HG02840 (cell line): Measurements from ENCODE around the gene TCERG1L.

Source experiments
- ATAC-seq: cut with Tn5 transposase; IDR thresholded peaks from one replicate; pipeline ENCODE4 v1.9.1; 2021; ENCODE audit warnings: mild to moderate bottlenecking, moderate library complexity, moderate number of reproducible peaks; ENCODE audit not compliant: unreplicated experiment, low FRiP score

Gene TCERG1L

DNA sequence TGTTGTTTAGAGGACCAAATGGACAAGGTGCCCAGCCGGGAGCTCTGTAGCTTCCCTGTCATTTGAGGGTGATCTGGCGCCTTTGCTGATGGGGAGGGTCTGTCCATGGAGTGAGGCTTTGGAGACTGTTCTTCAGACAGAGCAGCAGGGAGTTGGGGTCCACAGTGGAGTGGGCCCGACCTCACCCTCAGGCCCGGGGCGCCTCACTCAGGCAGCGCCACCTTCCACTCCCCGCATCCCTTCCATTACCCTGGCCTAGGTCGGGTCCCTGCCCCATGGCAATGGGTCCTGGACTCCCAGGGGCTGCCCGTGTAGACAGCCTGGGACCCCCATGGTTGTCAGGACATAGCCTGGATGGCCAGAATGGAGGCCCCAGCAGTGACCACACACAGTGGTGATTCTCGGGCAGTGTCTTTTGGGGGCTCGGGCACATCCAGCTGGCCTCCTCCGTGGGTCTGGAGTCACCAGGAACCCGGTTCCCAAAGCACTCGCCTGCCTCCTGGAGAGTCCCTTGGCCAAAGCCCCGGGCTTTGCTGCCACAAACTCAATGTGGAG lies 38.5 kb downstream of the TCERG1L start:
- ATAC-seq: no peak

DNA sequence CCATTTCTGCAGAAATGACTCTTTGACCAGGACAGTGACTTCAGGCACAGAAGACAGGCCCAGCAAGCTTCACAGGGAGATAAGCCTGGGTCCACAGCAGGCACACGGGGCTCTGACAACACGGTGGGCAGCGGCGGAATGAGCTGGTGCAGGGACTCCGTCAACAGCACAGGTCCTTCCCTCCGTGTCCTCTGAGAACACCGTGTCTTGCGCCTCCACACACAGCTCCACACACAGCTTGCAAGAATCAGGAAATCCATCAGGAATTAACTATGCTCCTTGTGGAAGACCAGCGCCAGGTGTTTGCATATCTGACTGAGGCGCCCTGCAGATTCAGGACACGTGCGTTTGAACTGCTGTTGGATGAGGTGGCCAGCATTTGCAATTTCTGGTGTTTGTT lies 39.6 kb downstream of the TCERG1L start:
- no peak for ATAC-seq

DNA sequence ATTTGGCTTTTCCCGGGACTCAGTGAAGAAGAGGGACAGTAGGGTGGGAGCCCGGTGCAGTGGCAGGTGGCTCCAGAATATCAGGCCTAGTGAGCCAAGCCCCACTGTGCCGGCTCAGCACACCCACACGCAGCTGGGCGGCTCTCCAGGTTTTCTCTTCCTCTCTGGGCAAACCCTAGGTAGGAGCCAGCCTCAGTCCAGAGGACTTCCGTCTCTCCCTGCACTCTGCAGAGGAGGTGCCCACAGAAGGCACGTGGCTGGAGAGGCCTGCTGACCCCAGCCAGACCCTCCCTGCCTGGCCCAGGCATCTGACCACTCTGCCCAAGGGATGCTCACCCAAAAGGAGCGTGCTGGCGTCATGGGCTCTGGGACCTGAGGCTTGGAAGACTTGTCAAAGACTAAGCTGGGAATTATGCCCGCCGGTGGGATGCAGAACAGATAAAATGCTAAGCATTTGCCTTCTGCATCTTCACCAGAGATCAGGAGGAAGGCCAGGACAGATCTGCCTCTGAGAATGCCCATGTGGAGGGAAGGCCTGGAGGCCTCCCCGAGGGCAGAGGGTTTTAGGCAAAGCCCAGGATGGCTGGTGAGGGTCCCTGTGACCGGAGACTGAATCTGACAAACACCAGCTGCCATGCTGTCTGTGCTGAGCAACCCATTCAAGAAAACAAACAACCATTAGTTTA lies 40.2 kb downstream of the TCERG1L start:
- no peak for ATAC-seq

DNA sequence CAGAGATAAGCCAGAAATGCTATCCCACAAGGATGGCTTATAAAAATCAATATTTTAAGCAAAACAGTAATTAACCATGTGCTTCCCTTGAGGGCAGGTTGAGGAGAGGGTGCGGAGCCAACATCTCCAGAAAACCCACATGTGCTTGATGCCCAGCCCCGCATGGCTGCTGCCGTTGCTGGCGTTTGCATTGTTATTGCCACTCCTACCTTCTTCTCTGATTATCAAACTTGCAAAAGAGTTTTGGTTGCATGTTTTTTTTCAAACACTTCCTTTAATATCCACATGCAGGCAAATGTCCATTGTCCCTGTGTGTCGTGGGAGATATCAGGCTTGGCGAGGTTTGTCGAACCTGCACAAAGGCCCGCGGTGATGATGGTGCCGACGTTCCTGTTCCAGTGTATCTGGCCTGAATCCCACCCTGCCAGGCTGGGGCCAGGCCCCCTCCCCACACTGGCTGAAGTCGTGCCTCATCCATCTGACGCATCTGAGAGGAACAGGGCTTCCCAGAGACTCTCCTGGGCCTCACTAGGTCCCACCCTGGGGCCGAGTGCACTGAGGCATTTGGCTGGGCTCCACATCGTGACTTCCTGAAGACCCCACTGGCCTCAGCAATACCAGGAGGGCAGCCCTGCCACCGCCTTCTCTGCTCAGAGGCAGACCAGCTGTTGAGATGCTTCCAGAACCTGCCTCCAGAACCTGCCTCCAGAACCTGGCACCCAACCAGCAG lies 40.9 kb downstream of the TCERG1L start:
- ATAC-seq: no peak

DNA sequence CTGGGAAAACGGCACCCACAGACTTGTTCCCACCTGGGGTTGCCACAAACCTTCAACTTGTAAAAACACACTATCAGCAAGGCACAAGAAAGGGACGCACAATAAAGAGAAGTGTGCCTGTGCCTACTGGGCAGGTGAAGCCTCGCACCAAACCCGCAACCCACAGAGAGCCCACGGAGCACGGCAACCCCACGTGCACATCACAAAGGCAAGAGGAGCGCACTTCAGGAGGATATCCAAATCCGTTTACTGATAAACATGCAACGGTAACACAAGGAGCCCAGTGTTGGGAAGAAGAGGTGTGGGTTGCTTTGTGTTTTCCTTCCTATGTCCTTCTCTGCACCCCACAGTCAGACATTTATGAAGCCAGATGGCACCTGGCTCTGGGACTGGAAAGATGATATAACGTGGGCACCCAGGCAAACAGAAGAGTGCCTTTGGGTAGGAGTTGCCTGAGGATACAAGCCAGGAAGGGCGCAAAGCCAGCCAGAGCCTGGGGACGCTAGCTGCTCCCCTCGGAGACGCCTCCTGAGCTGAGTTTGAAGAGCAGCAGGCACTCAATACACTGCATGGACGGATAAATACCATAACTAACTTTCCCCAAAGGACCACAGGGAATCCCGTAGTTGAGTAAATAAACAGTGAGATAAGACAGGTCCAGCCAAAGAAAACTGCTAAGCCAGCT lies 41.6 kb downstream of the TCERG1L start:
- no peak for ATAC-seq

DNA sequence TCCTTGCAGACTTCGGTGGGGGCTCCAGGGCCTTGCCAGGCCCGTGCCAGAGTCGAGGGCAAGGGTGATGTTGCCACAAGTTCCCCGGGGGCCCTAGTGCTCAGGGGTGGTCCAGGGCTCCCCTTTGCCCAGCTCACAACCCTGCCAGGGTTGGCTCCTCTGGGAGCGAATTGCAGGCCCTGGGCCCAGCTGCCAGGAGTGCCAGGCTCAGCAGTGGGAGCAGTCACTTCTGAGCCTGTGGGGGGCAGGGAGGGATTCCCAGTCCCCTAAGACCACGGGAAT lies 43.8 kb downstream of the TCERG1L start:
- no peak for ATAC-seq

DNA sequence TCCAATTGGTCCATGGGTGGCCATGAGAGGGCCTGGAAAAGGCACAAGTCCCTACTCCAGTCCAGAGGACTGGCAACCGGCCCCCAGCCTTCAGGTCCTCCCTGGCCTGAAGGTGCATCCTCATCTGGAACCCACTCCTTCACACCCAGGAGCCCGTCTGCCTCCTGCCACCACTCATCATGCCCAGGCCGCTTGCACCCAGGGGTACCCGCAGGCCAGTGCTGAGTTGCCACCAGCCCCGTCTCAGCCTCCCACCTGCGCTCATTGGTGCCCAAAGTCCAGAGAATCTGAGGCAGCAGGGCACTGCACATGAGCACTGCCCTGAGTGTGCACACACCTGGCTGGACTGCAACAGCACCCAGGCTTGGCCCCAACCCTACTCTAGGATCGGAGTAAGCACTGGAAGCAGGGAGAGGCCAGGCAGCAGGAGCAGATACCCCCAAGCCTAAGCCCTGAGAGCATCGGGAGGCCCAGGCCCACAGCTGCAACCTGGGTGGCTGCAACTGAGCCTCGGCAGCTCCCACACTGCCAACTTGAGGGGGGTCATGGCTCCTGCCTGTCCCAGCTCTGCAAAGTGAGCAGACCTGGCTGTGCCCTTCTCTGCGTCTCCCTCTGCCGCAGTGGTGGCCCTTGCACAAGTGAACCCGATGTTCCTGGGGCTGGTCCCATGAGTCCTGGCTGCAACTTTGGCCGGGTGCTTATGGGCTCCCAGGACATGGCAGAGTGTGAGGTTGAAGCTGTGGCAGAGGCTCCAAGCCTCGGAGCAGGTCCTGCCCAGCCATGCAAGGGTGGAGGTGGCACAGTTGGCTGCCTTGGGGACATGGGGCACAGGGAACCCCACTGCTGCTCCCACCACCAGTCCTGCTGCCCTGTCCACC lies 44.3 kb downstream of the TCERG1L start:
- ATAC-seq: no peak

DNA sequence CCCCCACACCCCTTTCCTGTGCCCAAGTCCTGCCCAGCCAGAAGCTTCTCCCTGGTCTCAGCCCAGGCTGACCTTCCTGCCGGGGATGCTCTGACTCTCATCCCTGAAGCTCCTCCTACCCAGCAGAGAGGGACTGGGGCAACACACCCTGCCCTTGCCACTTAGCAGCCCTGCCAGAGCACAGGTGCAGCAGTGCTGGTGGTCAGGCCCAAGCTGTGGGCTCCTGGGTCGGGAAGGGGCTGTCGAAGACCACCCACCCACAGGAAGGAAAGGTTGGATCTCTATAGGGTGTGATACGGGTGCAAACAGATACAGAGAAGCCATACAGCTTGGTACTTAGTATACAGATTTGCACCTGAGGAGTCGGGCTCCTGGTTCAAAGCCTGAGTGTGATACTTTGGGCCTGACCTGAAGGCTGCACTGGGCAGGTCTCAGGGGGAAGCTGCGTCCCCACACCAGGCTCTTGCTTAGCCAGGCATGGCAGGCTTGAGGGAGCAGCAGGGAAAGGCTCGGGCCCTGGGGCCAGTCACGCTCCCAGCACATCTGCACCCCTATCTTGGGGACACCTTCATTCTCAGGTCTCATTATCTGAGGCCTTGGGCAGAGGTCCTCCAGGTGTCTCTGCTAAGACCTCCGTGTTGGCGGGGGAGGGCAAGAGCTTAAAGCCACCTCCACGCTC lies 47.3 kb downstream of the TCERG1L start:
- ATAC-seq: no peak

DNA sequence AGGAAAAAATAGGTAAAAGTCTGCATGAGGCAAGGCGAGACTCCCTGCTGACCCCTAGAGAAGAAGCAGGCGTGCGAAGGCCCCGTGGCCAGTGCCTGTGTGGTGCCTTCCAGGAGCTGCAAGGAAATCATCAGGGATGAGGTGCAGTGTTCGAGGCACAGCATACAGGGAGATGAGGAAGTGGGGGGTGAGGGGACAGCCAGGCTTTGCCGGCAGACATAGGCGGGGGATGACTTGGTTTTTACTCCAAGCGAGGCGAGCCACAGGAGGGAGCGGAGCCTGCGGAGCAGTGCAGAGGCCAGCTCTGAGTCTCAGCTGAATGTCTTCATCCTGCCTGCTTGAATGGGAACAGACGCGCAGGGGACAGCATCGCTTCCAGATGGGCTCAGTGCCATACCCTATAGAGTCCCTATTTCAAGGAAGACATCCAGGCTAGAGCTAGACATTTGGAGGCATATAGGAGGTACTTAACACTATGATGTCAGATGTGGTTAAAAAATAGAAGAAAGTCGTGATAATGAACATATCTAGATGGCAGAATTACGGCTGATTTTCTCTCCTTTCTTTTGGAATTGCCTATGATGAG lies 49.5 kb downstream of the TCERG1L start:
- no peak for ATAC-seq

DNA sequence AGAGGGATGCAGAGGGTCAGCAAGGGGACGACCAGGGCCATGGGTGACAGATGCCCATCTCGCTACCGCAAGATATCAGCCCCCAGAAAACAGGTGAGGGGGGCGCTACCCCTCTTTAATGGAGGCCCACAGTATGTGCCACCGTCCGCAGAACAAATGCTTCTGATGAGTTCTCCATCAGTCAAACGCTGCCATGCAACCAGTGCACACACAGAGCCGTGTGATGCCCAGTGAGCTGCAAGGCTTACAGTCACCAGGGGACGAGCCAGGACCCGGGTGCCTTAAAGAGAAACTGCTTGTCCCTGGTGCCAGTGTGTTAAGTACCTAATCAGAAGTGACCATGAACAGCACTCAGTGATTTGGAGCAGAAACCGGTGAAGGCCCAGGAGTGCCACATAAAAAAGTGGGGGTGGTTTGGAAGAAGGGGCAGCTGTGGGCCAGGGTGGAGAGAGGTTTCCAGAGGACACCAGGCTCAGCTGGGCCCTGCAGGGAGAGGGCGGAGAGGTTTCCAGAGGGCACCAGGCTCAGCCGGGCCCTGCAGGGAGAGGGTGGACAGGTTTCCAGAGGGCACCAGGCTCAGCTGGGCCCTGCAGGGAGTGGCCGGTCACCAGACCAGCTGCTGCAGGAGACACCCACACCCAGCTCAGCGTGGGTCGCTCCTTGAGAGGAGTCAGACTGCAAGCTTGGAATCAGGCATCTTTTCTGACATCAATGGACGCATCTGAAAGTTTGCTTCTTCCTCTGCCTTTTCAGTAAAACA lies 50.9 kb downstream of the TCERG1L start:
- ATAC-seq: no peak

DNA sequence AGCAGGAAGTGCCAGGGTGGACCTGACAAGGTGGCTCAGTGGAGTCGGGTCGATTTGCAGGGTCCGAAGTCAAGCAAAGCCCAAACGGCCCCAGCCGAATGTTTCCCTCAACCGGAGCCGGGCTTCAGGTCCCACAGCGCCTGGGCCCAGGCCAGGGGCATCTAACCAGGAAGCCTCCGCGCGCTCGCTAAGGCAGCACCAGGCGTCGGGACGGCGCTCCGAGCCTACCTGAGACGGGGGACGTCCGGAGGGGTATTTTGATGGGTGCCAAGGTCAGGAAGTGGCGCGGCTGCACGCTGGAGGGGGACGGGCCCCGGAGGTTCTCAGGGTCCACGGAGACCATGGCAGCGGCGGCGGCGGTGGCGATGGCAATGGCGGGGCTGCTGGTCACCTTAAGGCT lies 51.5 kb downstream of the TCERG1L start:
- no peak for ATAC-seq

DNA sequence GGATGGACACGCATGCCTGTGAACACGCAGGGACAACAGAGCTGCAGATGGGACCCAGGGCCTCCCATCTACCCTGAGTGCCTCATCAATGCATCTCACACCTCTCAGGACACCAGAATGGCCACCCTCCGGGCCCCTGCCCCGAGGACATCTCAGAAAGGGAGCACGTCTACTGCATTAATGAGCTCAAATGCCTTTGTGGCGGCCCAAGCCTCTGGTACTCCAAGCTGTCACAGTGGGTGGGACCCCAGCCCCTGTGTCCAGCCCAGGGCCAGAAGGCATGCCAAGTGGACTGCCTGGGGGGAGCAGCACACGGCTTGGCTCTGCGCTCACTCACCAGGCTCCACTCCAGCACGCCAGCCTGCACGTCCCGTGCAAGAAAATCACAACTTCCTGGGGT lies 52.0 kb downstream of the TCERG1L start:
- ATAC-seq: no peak

DNA sequence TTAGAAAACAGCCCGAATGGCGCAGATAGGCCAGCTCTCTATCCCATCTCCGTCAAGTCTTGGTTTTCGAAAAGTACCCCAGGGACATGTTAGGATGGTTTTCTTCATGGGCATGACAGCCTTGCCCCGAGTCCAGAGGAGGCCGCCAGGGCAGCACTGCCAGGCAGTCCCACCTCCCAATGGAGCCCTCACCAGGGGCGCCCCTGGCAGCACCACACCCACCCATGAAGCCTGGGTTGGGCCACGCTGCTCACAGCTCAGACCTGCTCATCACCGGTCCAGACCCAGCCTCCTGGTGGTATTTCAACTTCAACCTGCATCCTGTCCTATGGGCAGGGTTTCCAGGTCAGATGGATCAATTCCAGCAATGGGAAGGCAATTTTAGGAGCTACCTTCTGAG lies 53.3 kb downstream of the TCERG1L start:
- no peak for ATAC-seq

DNA sequence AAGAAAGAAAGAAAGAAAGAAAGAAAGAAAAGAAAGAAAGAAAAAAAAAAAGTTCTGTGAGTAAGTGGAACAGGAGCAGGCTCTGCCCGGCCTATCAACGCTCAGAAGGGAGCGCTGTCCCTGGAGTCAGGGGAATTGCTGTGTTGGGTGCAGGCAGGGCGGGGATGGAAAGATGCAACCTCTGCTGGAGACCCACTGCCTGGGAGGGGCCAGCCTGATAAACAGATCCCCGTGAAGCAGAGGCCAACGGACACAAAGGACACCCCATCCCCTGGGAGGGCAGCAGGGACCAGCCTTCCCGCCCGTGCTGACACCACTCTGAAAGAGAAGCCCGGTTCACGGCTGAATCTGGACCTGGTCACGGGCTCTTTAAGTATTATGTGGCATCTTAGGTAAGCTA lies 54.5 kb downstream of the TCERG1L start:
- no peak for ATAC-seq

DNA sequence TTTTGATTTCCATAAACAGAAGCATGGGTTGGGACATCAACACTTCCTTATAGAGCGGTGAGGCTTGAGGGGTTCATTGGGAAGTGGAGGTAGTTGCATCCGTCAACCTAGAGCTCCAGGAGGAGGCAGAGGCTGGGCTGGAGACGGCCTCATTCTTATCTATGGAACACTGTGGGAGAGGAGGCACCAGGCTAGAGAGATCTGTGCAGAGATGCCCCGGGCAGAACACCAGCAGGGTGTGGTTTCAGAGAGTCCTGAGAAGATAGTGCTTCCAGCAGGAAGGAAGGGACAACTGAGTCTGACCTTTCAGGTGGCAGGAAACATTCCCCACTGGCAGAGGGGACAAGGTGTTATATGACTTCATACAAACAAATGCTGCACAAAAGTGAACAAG lies 56.7 kb downstream of the TCERG1L start:
- no peak for ATAC-seq

DNA sequence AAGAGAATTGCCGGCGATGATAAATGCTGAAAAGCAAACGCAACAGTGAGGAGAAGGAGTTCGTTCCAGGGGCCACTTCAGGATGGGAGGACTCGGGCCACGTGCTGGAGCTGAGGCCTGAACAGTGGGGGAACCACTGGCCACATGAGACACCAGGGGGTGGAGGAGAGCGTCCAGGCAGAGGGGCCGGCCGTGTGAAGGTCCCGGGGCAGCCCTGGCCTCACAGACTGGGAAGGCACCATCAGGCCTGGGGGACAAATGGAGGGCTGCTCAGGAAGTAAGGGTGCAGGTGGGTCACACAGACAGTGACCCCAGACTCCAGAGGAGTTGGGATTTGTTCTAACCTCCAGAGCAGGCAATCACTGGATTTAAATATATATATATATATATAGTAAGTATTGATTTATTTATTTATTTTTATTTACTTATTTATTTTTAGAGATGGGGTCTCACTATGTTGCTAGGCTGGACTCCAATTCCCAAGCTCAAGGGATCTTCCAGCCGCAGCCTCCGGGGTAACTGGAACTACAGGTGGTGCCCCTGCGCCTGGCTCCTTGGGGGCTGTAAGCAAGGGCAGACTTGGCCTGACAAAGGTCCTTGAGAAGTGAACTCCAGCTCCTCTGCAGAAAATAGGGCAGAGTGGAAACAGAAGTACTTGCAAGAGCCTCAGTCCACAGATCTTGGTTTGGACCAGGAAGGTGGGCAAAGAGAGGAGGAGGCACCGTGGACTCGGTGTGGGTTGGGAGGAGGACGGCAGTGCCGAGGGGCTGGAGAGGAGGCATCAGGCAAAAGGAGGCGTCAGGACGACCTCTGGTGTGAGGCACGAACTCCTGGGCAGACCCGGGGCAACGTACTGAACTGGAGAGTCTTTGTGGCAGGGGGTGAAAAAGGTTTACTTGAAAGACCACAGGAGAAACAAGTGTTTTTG lies 57.3 kb downstream of the TCERG1L start:
- no peak for ATAC-seq

DNA sequence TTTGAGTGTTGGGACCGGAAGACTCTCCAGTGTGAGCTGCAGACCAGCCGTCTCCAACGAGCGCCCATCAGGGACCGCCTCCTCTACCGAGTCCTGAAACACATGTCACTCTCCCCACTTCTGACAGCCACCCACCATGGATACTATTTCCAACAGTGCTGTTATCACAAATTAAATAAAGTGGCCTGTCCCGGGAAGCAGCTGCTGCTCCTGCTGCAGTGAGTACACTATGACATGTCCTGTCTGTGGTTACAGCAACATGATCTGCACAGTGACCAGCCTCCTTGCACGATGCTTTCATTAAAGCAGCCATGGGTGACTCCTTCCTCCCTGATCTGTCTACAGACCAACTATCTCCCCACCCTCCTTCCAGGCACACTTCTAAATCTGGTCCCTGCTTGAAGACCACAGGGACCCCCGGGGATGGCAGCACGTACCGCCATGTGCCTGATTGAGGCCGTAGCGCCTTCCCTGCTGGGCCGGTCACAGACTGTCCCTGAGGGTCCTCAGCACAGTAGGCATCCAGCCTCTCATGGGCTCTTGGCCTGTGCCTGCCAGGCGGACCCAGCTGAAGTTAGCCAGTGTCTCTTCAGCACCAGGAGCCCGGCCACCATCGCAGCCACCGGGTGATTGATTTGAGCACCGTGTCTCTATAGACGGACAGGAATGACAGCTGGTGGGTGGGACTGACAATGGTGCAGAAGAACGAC lies 58.8 kb downstream of the TCERG1L start:
- ATAC-seq: no peak
